ENCODE results near the gene VRK1.

Gene VRK1

GRCh38 chr14:96792003-96792402 is 5.2 kb upstream of the VRK1 start:
- no peak for DNase-seq (ENCODE audit: low read depth in 2 of 2)

- no peak for DNase-seq (ENCODE audit: low read depth in 2 of 2)
Measured at GRCh38 chr14:96792591-96792990, 4.6 kb upstream of the VRK1 start.

DNA sequence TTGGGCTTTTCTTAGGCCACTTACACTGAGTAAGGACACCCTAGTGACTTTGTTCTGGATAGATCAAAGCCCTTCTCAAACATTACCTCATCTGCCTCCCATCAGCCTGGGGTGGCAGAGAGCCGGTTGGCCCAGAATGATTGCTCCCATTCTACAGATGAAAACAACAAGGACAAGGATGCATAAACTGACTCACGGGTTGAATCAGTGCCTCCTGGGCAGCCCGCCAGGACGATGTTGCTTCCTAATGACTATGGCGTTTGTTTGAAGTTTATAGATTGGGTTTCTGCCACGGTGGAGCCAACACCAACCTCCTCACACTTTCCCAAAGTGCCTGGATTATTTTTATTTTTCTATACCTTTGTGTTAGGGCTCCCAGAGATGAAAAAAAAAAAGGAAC is 3.6 kb upstream of the VRK1 start:
- no peak for DNase-seq (ENCODE audit: low read depth in 2 of 2)

GRCh38 chr14:96795109-96795828 is 1.9 kb upstream of the VRK1 start:
- DNase-seq (ENCODE audit: low read depth in 2 of 2), result no peak

- peak; percentile 7 to 9 for DNase-seq (ENCODE audit: low read depth in 2 of 2)
Measured at GRCh38 chr14:96797582-96798349, 584 bp downstream of the VRK1 start.

DNA sequence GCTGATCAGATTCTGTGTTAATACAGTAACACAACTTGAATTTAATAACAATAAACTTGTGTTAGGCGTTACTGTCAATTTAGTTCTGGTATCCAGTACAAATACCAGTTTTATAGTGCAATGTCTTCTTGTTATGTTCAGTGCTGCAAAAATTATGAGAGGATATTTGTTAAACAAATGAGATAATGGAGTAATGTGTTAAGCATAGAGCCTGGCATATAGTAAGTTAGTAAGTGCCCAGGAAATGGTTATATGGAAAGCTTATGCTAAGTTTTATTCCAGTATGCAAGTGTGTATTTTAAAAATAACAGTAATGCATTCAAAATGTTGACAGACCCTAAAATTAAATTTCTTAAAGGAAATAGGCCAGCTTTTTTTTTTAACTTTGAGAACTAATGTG is 1.8 kb downstream of the VRK1 start:
- DNase-seq (ENCODE audit: low read depth in 2 of 2), result no peak

DNA sequence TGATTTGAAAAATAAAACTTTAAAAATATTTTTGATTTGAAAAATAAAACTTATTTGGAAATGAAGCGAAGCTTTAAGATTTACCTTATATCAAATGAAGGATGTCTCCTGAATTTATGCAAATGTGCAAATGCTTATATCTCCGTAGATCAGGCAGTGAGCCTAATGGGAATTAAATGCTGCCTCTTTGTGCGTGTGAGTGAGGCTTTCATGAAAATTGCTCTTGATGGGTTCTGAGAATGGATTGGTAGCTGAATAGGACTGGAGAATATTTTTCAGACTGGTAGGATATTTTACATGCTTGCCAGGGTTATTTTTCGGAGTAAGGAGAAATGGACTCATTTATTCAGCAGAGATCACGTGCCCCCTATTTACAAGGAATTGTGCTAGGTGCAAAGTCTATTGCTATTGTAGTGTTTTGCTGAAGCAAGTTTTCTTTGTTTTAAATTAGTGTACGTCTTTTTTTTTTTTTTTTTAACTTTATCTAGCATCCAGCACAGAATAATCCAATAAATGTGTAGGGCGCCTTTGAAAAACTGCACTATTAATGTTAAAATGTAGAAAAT is 2.4 kb downstream of the VRK1 start:
- DNase-seq (ENCODE audit: low read depth in 2 of 2), result no peak

GRCh38 chr14:96801931-96802330 is 4.7 kb downstream of the VRK1 start:
- no peak for DNase-seq (ENCODE audit: low read depth in 2 of 2)

DNA sequence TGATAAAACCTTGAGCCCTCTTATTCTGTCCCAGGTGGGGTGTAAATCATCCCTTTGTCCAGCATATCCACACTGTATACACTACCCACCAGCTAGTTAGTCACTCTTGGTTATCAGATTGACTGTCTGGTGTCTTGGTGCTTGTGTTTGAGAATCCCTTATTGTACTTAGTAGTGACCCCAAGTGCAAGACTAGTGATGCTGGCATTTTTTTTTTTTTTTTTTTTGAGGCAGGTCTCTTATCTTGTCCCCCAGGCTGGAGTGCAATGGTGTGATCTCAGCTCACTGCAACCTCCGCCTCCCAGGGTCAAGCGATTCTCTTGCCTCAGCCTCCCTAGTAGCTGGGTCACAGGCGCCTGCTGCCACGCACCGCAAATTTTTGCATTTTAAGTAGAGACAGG is 5.8 kb downstream of the VRK1 start:
- DNase-seq (ENCODE audit: low read depth in 2 of 2), result no peak

GRCh38 chr14:96803958-96804357 is 6.8 kb downstream of the VRK1 start:
- no peak for DNase-seq (ENCODE audit: low read depth in 2 of 2)

- DNase-seq (ENCODE audit: low read depth in 2 of 2), result no peak
Measured at GRCh38 chr14:96804895-96805294, 7.7 kb downstream of the VRK1 start.

- DNase-seq (ENCODE audit: low read depth in 2 of 2), result no peak
Measured at GRCh38 chr14:96805956-96806355, 8.8 kb downstream of the VRK1 start.

- DNase-seq (ENCODE audit: low read depth in 2 of 2), result no peak
Measured at GRCh38 chr14:96806836-96807235, 9.7 kb downstream of the VRK1 start.

- DNase-seq (ENCODE audit: low read depth in 2 of 2), result no peak
Measured at GRCh38 chr14:96808619-96809406, 11.6 kb downstream of the VRK1 start.

GRCh38 chr14:96811265-96811664 is 14.1 kb downstream of the VRK1 start:
- DNase-seq (ENCODE audit: low read depth in 2 of 2), result no peak

GRCh38 chr14:96811985-96812667 is 14.9 kb downstream of the VRK1 start:
- no peak for DNase-seq (ENCODE audit: low read depth in 2 of 2)

DNA sequence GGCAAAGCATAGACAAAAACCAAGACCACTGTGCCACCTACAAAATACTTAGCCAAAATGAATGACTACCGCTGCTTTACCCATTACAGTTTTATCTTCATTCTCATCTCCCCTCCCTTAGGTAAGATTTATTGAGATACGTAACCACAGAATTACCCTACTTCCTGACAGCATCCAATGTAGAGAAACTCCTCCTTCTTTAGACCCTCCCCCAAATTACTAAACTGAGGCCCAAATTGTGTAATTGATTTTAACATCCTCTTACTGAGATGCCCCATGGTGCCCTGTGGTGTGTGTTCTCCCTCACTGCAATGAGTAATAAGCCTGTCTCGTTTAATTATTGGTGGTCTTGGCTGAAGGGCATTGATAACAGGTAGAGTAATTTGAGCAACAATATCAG is 19.1 kb downstream of the VRK1 start:
- DNase-seq (ENCODE audit: low read depth in 2 of 2), result no peak

- no peak for DNase-seq (ENCODE audit: low read depth in 2 of 2)
Measured at GRCh38 chr14:96817750-96818666, 20.8 kb downstream of the VRK1 start.

- no peak for DNase-seq (ENCODE audit: low read depth in 2 of 2)
Measured at GRCh38 chr14:96821501-96821900, 24.3 kb downstream of the VRK1 start.

DNA sequence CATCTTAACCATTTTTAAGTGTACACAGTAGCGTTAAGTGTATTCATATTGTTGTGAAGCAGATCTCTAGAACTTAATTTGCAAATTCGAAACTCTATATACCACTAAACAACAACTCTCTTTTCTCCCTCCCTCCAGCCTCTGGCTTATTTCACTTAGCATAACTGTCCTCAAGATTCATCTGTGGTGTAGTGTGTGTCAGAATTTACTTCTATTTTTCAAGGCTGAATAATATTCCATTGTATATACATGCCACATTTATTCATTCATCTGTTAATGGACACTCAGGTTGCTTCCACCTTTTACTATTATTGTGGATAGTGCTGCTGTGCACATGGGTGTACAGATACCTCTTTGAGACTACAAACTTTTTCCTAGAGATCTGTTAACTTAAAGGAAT is 26.5 kb downstream of the VRK1 start:
- no peak for DNase-seq (ENCODE audit: low read depth in 2 of 2)

- no peak for DNase-seq (ENCODE audit: low read depth in 2 of 2)
Measured at GRCh38 chr14:96824283-96824682, 27.1 kb downstream of the VRK1 start.
